GM04504 (cell line): ENCODE measurements around the gene NEUROD4.

Experiments
- DNase-seq: peaks from one replicate; pipeline ENCODE4 v3.0.0-alpha.2; 2012; ENCODE audit warnings: low read depth

The NEUROD4 gene

DNA sequence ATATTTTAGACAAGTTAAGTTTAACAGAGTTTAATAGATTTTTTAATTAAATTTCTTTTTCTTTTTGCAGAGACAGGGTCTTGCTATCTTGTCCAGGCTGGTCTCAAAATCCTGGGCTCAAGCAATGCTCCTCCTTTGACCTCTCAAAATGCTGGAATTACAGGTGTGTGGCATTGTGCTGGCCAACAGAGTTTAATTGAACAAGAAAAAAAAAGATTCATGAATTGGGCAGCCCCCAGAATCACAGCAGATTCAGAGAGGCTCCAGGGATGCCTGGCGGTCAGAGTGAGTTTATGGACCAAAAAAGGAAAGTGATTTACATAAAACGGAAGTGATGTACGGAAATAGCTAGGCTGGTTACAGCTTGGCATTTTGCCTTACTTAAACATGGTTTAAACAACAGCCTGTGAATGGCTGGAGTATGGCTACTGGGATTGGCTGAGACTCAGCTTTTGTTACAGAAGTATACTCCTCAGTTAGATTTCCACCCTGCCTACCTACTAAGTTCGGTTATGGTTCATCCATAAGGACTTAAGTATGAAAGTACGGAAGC is 20.7 kb upstream of the NEUROD4 start:
- DNase-seq, result no peak

DNA sequence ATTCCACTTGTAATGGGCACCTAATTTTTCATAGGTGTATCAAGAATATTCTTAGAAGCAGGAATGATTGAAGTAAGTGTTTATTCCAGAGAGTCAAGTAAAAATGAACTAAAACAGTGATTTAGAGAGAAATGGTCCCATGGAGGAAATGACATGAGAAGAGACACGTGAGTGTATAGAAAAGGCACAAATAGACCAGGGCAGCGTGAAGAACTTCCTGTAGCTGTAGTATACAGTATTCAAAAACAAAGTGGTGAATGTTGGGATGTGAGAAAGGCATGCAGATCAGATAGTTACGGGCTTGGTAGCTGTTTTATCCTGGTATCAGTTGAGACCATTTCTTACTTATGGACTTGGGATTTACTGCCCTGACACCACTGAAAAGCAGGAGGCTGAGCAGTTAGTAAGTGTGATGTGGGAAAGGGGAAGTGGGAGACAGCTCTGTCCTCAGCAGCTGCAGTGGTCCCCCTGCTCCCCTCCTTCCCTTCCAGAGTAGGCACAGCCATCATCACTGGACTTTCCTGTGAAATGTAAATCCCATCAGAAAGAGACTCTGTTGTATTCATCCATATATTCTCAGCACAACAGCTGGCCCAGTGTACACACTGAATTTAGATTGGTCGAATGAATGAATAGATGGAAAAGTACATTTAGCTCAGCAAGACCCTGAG is 18.4 kb upstream of the NEUROD4 start:
- no peak for DNase-seq

DNA sequence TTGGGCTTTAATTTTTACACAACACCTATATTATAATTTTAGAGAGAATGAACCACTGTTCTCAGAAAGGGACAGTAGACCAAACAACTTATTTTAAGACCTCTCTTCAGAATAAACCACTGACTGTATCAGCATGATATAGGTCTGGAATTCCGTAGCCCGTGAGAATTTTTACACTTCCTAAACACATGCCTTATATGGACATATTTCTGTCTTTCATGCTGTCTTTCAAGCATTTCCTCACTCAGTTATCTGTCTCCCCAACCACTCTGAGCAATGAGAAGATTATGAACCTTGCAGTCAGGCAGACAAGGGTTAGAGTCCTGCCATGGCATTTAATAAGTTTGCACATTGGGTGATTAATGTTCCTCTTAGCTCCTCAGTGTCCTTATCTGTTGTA is 17.4 kb upstream of the NEUROD4 start:
- no peak for DNase-seq

DNA sequence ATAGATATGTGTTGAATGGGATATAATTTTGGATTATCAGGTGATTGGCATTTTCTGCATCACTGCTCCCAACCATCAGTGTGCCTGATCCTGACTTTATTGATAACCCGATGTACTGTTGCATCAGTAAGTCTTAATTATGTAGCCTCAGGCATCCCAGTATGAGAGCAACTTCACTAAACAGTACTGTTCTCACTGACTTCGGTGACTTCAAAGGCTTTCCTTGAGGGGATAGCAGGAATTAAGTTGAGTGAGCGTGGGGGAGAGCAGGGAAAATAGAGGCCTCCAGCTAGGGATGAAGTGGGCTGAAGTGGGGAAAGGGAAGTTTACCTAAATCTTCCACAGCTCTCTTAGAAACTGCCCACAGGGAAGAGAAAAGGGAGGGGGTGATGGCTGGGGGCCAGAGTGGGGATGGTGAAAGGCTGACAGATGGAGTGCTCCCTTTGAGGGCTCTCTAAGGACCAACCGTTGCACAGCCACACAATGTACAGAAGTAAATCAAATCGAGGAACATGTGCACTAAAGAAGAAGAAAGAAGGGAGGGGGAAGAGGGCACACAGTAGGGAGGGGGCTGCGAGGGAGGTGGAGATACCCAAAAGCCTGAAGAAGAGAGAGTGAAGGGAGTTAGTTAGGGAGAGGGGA is 10.7 kb upstream of the NEUROD4 start:
- DNase-seq, result no peak

DNA sequence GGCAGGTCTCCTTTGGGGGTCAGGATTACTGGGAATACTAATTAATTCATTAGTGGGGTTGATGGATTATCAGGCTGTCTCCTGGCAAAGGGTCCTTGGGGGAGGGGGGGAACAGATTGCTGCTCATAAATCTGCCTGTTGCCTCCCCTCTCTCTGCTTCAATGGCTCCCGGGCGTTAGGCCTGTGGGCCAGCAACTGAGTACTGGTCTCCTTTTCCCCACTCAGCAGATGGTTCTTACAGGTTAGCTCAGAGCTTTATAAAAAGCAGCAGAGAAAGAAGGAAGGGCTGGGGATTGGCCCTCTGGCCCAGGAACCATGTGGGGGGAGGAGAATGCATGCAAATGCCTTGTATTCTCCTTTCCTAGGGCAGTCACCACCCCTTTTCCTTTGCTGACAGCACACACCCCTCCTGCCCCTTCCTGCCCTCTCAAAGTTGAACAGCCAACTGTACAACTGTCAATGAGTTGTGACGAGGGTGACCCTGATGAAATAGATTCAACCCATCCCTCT is 2.3 kb upstream of the NEUROD4 start:
- DNase-seq, result no peak

DNA sequence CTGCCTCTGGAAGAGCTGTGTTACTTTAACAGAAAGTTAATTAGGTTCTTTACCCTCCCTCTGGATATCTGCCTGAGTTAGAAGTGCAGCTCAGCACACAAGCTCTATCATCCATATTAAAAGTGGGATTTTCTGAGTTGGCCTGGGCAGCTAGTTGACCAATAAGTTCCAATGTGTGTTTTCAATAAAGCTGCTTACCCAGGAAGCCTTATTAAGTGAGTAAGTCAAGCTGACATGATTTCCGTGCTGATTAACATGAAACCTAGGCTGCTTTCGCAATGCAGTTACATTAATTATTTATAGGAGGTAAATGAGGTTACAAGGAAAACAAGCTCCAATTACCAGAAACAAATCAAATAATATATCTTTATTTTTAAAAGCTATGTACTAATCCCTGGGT is 4.8 kb downstream of the NEUROD4 start:
- no peak for DNase-seq

DNA sequence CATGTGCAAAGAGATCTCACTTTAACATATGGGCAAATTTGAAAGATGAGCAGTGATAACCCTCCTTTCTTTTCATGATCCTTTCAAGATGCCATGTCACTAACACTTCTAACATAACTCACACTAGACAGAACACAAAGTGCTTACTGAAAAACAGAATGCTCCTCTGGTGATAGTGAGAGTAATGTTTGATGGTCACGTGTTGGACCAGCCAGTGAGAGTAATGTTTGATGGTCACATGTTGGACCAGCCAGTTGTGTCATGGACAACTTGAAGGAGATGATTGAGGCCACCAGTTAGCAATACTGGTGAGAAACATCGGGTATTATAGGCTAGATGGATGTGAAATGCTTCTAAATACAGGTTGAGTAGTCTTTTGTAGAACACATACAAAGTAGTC is 5.7 kb downstream of the NEUROD4 start:
- no peak for DNase-seq

DNA sequence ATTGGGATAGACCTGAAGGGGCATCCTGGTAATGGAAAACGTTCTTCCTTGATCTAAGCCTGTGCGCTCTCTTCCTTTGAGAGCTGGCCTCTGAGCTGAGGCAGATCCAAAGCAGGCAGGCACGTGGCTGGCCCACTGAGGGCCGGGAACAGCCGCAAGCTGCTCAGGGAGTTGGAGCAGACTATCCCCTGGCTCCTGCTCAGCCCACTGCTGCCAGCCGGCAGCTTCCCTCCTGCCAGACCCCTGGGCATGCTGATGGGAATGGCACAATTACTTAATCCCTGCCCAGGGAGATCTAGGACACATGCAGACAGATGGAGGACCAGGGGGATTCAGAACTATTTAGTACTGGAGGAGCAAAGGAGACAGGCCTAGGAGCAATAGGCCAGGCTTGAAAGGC is 14.4 kb downstream of the NEUROD4 start:
- no peak for DNase-seq

DNA sequence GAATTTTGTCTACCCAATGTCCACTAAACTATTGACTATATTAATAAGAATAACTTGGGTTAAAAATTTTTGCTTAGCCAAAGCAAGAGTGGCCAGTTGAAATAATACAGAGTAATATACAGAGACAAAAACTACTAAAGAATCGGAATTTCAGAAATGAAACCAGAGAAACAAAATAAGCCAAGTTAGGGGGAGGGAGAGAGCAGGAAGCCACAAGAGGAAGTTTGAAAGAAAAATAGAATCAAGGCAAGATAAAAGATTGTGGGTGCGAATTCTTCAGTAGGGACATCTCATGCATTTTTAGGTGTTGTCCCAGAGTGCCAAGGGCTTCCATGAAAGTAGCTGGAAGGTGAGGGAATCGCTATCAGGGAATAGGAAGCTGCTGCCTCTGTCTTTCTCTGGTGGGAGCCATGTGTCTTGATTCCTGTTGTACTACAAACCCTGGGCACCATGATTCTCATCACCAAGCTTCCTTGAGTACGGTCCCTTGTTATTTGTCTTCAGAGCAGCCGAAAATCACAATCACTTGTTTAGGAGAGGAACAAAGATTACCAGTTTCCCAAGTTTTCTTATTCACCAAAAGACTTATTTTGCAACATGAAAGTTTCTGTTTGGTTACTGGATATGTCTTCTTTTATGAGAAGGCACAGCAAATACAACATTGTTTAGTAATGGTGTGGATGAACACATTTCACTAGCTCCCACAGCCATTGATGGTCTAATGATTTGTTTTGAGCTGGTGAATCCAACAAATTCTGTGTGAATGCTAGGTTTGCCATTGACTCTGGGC is 16.7 kb downstream of the NEUROD4 start:
- DNase-seq, result no peak

DNA sequence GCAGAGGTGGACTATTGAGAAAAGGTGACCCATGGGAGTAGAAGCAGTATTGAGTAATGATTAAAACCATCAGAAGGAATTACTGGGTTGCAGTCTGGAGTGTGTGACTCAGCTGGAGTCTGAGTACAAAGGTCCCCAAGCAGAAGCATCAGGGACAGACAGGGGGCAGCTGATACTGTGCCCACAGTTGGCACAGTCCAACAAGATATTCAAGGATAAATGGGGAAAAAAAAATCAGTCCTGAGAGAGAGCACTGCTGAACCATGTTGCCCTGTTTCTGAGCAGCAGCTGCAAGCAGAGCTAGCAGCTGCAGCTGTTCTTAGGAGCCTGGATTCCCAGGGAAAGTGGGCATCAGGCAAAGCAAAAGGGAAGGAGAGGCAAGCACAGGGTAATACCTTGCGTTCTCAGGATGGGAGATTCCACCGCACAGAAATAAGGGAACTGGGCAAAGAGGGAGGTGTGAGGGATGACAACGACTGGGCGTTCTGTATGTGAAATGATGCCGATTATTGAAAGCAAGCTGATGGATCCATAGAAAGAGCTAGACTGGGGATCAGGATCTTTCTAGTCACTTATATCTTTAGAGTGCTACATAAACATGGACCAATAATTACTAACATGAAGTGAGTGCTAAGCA is 17.7 kb downstream of the NEUROD4 start:
- no peak for DNase-seq

DNA sequence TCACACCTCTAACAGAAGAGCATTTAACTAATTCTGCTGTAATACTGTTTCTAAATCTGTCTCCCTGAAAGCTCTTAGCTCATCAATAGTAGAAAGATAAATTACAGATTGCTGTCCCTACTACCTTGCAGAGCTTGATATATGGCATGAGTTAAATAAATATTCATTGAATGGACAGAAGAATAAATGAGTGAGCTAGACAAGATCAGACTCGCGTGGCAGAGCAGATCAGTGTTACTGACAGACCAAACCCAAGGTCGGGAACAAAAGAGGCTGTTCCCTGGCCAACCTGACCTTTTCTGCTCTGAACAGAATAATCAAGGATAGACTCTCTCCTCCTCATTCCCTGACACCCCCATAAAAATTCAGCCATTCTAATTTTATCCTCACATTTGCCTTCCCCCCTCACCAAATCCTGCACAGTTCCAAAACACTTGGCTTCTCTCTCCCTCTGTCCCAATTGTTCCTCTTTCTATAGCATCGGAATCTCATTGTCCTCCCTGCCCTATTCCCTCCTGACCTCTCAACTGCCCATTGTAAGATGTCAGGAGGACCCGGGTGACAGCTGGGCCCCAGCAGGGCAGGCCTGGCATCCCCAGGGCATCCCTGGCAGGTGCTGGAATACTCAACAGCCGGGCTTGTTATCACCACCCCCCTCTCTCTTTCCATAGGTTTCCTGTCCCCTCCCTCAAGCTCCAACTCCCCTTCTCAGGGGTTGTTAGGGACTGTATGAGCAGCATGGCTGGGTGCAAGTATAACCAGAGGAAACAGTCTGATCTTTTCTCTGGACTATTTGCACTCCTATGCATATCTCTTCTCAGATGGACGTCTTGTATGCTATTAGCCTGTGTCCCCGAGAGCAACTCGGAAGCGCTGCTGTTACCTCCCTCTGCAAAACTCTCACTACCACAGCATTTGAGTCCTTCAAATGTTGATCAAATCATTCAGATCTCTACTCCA is 19.9 kb downstream of the NEUROD4 start:
- DNase-seq, result no peak

DNA sequence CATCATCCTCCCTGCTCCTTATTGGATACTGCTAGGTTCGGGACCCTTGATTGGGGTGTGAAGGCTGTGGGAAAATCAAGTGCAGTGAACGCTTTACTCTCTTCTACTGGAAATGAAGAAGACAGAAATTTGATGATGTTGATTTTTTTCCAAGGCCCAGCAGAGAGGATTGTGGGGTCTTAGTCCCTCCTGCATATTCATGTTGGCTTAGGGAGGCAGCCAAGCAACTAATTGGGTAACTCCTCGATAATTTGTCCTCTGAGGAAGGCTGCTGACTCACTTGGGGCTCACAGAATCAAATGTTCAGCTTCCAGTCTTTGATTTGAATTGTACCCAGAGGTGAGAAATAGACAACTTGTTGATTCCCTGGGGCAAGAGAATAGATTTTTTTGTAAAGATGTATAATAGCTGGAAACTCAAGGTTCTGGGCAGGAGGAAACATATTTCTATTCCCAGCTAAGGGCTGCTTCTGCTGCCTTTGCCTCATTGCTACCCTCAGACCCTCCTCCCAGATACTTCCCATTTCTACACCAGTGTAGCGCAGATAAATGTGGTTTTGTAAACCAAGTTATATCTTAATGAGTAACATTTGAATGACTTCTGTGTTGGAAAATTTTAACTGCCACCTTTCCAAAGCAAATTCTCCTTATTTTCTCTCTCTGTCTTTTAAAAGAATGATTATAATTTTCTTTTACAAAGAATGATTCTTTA is 21.7 kb downstream of the NEUROD4 start:
- no peak for DNase-seq

DNA sequence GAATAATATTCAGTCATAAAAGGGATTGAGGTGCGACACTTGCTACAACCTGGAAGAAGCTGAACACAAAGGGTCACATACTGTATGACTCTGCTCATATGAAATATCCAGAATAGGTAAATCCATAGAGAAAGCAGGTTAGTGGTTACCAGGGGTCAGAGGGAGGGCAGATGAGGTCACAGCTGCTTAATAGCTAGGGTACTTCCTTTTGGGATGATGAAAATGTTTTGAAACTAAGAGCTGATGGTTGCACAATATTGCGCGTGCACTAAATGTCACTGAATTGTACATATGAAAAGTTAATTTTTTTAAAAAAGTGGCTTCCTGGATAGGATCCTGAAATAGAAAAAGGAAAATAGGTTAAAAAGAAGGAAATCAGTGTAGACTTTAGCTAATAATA is 23.8 kb downstream of the NEUROD4 start:
- DNase-seq, result no peak

DNA sequence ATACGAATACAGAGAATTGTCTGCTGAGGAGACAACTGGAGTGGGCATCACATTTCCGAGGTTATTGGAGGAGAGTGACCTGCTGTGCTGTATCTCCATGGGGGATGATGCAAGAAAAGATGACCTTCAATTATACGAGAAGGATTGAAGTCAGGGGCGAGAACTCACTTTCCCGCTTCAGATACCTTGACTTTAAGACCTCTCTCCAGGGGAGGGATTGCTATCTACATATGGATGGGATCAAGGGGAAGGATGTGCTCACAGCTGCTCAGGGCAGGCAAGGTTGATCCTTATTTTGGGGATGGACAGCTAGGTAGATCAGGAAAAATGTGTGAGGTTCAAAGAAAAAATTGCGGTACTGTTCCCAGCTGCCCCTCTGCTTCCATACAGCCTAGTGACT is 24.4 kb downstream of the NEUROD4 start:
- no peak for DNase-seq

DNA sequence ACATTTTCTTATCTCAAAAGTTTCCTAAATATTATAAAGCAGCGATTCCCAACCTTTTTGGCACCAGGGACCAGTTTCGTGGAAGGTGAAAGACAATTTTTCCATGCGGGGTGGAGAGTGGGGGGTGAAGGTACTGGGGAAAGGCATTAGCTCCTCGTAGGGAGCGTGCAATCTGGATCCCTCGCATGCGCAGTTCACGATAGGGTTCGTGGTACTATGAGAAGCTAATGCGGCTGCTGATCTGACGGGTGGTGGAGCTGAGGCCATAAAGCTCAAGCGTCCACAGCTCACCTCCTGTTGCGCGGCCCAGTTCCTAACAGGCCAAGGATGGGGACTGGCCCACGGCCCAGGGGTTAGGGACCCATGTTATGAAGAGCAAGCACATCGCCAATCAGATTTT is 29.9 kb downstream of the NEUROD4 start:
- DNase-seq, result no peak

DNA sequence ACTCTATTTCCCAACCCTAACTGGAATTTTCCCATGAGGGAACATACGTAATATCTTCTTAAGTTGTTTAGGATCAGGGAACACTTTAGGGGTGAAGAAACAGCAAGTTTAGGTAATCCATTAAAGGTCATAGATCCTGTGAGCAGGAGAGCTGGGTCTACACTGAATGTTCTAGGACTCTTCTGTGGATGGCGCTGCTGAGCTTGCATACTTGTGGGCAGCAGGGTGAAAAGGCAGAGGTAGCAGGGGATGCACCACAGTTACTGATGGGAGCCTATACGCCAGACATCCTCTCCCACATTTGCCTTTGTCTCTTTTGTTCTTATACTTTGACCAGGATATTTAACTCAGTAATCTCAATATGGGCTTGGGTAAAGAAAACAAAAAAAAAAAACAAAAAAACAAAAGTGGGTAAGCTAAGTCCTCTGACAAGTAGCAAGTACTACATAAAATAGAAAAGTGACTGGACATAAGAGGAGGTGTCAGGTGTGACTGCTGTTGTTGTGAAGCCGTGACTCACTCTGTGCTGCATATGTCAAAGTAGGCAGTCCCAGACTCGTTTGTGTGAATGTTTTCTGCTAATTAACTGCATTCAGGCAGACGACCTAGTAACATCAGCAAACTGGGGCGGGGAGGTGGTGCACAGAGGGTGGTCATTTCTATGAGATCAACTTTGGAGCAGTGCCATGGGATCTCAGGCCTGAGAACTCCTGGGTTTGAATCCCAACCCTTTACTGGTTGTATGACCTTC is 31.6 kb downstream of the NEUROD4 start:
- DNase-seq, result no peak

DNA sequence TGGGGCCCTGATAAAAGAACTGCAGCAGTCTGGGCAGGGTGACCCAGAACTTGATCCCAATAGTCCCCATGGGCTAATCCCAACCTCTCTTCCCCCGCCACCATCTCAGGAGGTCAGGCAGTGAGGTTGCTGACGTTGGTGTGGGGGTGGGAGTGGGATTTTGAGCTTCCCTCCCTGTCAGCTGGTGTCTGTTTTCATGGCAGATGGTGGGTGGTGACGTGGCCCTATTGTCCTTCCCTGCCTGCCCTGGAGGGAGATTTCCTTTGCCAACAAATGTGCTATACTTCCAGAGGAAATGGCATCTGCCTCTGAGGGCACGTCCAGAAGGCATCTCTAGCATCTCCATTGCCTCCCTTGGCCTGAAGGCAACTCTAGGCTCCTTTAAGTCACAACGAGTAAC is 37.7 kb downstream of the NEUROD4 start:
- no peak for DNase-seq

DNA sequence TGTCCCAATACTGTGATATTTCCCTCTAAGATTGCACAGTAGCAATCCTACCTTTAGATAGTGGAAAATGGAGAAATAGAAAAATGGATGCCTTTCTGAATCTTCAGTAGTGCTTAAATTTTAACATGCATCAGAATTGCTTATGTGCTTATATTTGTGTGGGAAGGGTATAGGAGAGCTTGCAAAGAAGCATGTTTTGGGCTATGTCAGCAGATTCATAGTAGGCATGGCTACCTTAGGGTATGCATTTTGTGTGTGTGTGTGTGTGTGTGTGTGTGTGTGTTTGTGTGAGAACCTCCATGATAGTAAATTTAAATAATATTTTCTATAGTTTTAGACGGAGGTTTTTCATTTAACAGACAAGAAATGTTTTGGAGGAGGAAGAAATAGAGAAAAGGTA is 38.3 kb downstream of the NEUROD4 start:
- no peak for DNase-seq

DNA sequence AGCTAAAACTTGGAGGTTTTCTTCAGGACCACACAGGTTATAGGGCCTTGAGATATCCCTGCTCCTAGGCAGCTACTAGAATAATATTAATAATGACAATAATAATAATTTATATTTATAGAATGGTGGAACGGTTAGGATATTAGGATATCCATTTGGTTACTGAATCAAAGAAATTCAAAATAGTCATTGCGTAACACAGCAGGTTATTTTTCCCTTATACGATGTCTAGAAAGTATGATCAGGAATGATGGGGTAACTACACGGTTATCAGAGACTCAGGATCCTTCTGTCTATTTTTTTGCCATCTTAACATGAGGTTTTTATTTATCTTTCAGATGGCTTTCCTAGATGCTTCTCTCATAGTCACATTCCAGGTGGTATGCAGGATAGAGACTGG is 39.0 kb downstream of the NEUROD4 start:
- no peak for DNase-seq

DNA sequence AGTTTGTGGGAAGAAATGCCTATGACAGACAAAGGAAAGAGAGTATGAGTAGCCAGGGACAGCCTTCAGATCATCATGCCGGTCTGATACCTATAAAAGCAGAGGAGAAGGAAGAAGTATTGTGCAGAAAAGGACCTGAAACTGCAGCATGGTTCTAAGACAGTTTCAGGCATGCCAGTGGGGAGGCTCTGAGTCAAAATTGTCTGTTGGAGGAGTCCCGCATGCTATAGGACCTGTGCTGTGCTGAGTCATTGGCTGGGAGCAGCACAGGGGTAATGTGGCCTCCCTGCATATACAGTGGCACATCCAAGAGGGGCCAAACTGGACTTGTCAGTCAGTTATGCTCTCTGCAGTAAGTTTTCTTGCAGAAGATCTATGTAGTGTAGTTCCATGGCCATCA is 40.7 kb downstream of the NEUROD4 start:
- DNase-seq, result no peak
